Testis (tissue), 2 donors: ENCODE measurements around the gene APBB3.

Experiments
- CTCF ChIP-seq, 3 experiments: fragments of 450-650 bp in 2 of 3; fragments of 200-600 bp in 1 of 3; sonication (generic) in 1 of 3; IDR thresholded peaks; one replicate each; pipeline ENCODE4 v1.5.1; 2016 to 2019; ENCODE audit warnings: antibody characterized with exemption in 3 of 3, mild to moderate bottlenecking in 2 of 3, moderate library complexity in 1 of 3
- POLR2A ChIP-seq: fragments of 450-650 bp; IDR thresholded peaks from one replicate; pipeline ENCODE4 v1.6.1; 2017; ENCODE audit warnings: antibody characterized with exemption, mild to moderate bottlenecking, moderate library complexity

GRCh38 chr5:140557965-140558364, 6.4 kb downstream of the APBB3 start:
- TF ChIP-seq CTCF (IDR thresholded peaks at IDR 0.05) (no peak), POLR2A (no peak)
